GM20431 (cell line): ENCODE results near the gene PRDM11.
"Not testable (repeated sequence)": the region's sequence is repeated elsewhere in the genome, so short reads cannot be mapped to it uniquely, and the experiment has no call there.

Source experiments
- in situ Hi-C: fragments of 300-500 bp; cut with MseI, MboI; formaldehyde crosslinking; loops from one replicate; pipeline ENCODE4 v1.15.0; 2020; ENCODE audit warnings: low sequenced_read_pairs; ENCODE audit not compliant: unreplicated experiment

Gene PRDM11

DNA sequence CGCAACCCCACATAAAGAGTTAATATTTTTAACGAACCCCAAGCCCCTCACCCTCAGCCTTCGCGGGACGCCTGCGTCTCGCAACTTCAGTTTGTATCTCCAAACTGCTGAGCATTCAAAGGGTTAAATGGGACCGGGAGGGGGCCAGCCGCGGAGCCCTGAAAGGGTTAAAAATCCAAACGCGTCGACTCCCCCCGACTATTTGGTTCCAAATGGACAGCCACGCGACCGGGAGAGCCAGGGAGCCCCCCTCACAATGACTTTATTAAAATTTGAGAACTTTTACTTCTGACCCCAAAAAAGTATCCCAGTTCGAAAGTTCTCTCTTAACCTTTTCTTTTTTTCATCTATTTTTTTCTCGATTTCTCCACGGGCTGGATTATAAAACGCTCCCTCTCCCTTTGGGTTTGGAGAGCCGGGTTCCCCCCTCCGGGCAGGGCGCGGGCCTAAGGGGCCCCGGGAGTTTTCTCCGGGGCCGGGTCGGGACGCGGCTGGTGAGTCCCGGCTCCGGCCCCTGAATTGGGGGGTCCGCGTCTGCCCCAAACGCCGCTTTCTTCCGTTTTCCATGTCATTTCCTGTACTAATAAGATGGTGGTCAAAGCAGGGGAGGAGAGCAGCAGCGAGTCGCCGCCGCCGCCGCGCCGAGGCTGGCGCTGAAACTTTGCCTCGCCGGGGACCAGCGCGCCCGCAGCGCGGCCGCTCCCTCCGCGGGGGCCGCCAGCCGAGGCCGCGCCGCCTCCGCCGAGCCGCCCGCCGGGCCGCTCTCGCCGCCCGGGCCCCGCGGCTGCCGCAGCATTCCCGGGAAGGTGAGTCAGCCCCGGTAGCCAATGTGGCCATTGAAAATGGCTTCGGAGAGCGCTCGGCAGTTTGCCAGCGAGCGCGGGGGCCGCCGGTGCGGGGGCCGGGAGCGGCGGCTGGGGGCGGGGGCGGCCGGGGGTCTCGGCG lies at the start of gene PRDM11:
Gene PRDM11 (plus strand): TSS at position 568 of the 945 bp plus-strand sequence. CDS start 35,128 bp downstream, outside the sequence.
- in situ Hi-C loops: no loop called here

DNA sequence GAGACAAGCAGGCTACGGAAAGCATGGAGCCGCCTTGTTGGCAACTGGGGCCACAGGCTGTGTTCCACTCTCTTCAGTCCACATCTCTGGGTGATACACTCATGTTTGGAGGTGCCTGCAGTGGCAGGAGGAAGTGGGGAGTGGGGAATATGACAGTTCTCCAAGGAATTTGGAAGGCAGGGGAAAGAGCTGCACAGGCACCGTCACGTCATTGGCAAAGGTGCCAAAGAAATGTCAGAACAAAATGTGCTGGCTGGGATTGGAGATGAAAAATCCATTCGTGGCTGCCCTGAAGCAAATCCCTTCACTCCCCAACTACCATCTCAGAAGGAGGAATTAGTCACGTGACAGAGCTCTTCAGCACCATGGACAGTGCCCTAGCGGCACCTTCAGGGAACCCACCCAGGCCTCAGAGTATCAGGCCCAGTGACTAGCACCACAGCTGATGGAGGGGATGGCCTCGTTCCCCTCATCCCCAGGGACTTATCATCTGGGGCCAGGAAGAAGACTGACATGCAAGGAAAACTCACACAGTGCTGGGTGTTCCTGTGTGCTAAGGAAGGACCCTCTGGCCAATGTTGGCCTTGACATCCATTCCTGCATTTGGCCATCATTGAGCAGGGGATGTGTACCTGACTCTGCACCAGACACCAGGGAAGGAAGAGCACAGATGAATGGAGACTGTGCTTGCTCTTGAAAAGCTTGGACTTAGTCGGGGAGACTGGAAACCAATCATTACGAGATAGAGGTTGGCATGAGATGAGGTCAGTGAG lies 48.5 kb upstream of the PRDM11 start:
- in situ Hi-C loops: no loop called here

- in situ Hi-C loops: no loop called here
Observed at GRCh38 chr11:45098929-45099328, 47.5 kb upstream of the PRDM11 start.

- in situ Hi-C loops: no loop called here
Observed at GRCh38 chr11:45100339-45100738, 46.1 kb upstream of the PRDM11 start.

DNA sequence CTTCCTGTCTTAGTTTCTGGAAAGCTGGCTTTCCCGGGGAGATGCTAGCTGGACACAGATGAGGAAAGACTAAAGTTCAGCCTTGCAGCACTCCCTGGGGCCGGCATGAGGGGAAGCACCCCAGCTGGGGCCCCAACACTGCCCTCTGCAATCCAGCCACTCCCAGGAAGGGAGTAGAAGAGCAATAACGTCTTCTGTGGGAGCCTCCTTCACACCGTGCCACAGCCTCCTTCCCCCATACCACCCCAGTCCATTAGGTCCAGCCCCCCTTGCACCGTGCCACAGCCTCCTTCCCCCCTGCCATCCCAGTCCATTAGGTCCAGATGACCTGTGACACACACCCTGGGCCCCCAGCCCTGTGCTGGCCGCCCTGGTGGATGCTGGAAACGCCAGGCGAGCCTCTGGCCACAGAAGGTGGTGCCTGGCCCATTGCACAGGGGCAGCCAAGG lies 44.1 kb upstream of the PRDM11 start:
- in situ Hi-C loops: no loop called here

DNA sequence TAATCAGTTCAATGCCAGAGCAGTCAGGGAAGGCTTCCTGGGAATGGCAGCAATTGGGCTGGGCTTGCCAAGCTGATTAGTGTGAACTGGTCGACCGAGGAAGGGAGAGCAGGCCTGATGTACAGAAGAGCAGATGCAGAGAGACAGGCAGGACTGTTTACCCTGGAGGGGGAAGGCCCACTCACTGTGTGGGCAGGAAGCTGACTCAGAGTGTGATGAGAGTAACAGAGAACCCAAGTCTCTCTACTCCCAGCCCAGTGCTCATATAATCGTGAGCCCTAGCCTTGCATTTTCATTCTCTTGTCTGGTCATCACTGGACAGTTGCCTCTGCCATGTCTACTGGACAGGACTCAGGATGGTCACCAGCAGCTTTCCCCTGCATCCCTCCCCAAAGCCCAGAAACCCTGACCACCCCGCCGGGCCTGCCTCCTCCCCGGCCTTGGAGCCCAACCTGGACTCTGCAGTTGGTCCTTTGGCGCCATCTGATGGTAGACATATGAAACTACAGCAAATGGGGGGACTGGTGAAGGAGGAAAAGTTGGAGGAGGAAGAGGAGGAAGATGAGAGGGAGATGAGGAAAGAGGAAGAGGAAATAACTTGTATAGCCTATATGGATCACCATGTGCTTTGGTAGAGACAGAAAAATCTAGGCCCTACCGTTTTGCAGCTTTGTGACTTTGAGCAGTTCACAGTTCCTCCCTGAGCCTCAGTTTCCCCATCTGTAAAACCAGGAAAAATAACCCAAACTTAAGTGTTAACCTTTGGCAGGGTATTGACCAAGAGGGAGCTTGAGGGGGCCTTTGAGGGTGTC lies 43.4 kb upstream of the PRDM11 start:
- in situ Hi-C loops: no loop called here

DNA sequence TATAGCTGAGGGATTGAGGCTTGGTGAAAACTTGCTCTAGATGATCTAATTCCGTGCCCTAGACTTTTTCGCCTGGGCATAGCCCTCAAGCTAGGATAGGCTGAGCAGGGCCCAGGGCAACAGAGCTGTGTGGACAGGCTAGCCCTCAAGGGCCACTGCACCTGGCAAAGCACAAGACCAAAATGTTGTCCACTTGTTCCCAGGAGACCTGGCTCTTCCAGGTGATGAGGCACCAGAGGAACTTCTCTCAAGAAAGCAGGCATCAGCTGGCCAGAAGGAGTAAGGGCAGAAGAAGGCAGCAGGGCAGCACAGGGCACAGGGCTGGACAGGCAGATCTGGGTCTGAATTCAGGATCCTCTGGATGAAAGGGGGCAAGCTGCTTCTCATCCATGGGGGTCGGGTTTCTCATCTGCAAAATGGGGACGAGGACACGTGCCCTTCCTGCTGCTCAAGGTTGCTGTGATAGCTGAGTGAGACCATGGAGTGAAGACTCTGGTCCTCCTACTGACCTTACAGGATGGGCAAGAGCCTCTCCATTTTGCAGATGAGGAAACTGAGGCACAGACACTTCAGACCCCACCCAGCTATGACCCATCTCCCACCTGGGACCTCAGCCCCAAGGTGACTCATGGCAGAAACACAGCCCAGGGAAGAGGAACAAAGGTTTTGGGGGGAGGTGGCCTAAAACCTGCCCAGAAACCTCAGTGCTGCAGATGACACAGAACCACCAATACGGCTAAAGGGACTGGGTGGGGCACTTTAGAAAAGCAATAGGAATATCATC lies 42.2 kb upstream of the PRDM11 start:
- in situ Hi-C loops: no loop called here

DNA sequence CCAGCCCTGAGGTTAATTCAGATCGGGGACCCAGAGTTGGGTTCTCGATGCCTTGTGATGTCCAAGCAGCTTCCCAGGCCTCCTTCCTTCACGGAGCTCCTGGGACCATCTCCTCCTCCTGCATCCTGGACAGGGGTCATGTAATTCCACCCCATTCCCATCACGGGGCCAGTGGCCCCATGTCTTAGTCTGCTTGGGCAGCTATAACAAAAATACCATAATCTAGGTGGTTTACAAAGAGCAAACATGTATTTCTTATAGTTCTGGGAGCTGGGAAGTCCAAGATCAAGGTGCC lies 41.7 kb upstream of the PRDM11 start:
- in situ Hi-C loops: loop anchor here (5.0 kb wide), 1 partner anchor 167 kb away; no protein-coding TSS in a partner anchor

- in situ Hi-C loops: loop anchor here (5.0 kb wide), 1 partner anchor 168 kb away; no protein-coding TSS in a partner anchor
Observed at GRCh38 chr11:45105233-45105983, 41.0 kb upstream of the PRDM11 start.

GRCh38 chr11:45105984-45106375 lies 40.5 kb upstream of the PRDM11 start:
- in situ Hi-C loops: loop anchor here (5.0 kb wide), 1 partner anchor 169 kb away; no protein-coding TSS in a partner anchor

GRCh38 chr11:45106440-45106839 lies 40.0 kb upstream of the PRDM11 start:
- in situ Hi-C loops: loop anchor here (5.0 kb wide), 1 partner anchor 169 kb away; no protein-coding TSS in a partner anchor

DNA sequence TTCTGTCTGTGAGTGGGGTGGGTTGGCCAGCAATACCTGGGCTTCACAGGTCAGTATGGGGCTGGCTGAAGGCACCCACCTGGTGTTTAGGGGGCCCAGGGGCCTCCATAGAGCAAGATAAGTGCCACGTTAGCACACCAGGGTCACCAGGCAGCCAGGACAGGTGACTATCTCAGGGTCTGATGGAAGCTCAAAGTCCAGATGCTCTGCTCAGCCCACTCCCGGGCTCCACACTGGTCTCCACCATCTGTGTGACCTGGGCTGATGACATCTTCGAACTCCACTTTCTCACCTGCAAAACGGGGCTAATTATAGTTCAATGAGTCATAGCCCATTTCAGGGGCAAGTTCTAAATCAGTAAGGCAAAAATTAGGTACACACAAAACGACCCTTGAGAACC lies 39.4 kb upstream of the PRDM11 start:
- in situ Hi-C loops: loop anchor here (5.0 kb wide), 1 partner anchor 170 kb away; no protein-coding TSS in a partner anchor

- in situ Hi-C loops: loop anchor here (5.0 kb wide), 1 partner anchor 171 kb away; no protein-coding TSS in a partner anchor
Observed at GRCh38 chr11:45108070-45109064, 38.1 kb upstream of the PRDM11 start.

- in situ Hi-C loops: loop anchor here (5.0 kb wide), 1 partner anchor 172 kb away; no protein-coding TSS in a partner anchor
Observed at GRCh38 chr11:45109400-45109799, 37.0 kb upstream of the PRDM11 start.

- in situ Hi-C loops: loop anchor here (10.0 kb wide), 1 partner anchor 214 kb away; no protein-coding TSS in a partner anchor
Observed at GRCh38 chr11:45110562-45110961, 35.9 kb upstream of the PRDM11 start.

GRCh38 chr11:45113807-45114206 lies 32.6 kb upstream of the PRDM11 start:
- in situ Hi-C loops: loop anchor here (10.0 kb wide), 1 partner anchor 211 kb away; no protein-coding TSS in a partner anchor

DNA sequence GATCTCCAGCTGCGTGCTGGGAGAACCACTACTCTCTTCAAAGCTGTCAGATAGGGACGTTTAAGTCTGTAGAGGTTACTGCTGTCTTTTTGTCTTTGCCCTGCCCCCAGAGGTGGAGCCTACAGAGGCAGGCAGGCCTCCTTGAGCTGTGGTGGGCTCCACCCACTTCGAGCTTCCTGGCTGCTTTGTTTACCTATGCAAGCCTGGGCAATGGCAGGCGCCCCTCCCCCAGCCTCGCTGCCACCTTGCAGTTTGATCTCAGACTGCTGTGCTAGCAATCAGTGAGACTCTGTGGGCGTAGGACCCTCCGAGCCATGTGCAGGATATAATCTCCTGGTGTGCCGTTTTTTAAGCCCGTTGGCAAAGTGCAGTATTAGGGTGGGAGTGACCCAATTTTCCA lies 18.6 kb upstream of the PRDM11 start:
- in situ Hi-C loops: not testable (repeated sequence)
